NB4 (cell line): ENCODE data around the gene TRIM3.

Experiments
- CTCF ChIP-seq: IDR thresholded peaks from one replicate; pipeline ENCODE4 v1.5.1; 2012; ENCODE audit warnings: low read depth, low read length
- MAX ChIP-seq: IDR thresholded peaks from 2 replicates; pipeline ENCODE4 v1.6.1; 2011; ENCODE audit warnings: low read depth, low read length

- no peak for TF ChIP-seq MAX
- TF ChIP-seq CTCF = no peak
Observed at GRCh38 chr11:6402561-6402981, 71.2 kb downstream of the TRIM3 start.
